Measurements from ENCODE around the gene FGF10.

FGF10 gene

DNA sequence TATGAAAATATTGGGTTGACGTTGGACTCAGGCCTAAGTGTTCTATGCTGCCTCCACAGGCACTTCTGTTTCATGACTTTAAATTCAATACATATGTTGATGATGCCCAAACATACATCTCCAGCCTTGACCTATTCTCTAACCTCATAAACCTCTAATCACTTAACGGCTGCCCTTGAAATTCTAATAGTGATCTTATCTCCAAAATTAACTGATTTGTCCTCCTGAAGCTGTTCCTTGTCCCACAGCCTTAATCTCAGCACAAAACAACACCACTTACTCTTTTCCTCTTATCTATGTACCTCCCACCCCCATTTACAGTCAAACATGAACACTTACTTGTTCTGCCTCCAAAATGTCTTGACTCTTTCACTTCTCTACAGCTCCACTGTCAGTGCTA, 43.3 kb downstream of the FGF10 start:
- FAIRE-seq: no peak

- FAIRE-seq: no peak
These were observed 52.5 kb downstream of the FGF10 start for GRCh38 chr5:44336708-44337107.

- FAIRE-seq: no peak
These were observed 54.6 kb downstream of the FGF10 start for GRCh38 chr5:44334622-44335021.

DNA sequence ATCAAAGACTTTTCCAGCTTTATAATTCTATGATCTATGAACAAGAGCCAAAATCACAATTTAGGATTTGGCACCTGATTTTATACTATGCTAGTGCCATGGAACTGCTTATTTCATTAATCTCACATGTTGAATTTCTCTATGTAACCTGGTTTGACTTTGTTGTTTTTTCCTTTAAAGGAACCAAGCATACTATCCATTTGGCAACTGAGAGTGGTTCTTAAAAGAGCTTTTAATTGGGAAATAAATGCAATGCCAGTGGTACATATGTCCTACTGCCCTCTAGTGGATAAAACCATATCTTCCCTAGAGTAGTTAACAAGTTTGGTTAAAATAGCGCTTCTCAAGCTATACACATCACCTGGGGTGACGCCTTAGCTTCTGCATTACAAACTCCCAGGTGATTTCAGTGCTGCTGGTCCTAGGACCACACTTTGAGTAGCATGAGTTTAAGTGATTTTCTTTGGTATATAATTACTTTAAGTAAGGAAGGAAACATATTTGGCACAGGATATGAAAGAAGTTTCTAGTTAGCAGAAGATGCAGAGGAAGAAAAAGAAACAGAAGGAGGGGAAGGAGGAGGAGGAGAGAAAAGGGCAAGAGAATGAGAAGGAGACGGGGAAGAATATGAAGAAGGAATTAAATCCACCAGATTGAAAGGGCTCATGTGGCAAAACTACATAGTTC, 56.8 kb downstream of the FGF10 start:
- no peak for FAIRE-seq

GRCh38 chr5:44331471-44332050, 57.7 kb downstream of the FGF10 start:
- FAIRE-seq: no peak

DNA sequence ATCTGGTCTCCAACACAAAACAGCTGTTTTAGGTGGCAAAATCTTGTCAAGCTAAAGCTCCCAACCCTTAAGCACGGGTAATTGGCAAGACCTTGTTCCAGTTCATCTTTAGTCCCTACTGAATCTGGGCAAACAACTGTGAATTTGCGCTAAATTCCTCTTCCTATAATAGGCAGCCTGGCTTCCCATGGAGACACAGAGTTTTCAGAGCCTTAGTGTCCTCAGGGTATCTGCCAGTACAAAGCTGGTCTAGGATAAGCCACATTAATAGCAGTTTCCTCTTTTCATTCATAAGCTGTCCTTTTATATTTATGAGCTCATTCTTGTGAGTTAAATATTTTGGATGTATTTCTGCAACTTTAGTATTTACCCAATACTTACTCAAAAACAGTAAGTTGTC, 59.5 kb downstream of the FGF10 start:
- FAIRE-seq: no peak

DNA sequence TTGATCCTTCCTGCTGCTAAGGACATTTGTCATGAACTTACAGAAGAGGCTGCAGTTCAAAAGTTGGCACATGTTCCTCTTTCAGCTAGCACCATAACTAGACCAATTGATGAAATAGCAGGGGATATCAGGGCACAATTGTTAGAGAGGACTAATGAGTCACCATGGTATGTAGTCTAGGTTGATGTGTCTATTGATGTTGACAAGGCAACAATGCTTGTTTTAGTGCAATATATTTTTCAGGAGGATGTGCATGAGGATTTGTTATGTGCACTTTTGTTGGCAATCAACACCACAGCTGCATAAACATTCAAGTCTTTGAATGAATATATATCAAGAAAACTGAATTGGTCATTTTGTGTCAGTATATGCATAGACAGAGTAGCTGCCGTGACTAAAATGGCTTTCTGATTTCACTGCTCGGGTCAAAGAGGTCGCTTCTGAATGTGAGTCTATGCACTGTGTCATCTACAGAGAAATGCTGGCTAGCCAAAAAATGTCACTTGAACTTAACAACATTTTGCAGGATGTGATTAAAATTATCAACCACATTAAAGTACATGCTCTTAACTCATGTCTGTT, 68.0 kb downstream of the FGF10 start:
- no peak for FAIRE-seq

DNA sequence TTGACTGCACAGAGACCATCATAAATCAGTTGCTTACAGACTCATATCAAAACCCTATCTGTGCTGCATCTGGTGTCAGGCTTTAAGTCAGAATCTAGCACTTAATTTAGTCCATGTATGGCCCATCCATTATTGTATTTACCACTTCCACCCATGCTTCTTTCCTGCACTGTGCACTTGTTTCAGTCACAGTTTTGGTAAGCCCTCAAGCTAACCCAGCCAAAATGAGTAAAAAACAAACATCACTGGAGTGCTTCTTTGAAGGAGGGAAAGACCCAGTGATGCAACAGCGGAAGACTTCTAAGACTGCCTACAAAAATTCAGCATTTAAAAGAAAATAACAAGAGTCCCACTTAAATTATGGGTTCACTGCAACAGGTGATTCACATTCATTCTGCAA, 69.0 kb downstream of the FGF10 start:
- FAIRE-seq: no peak

GRCh38 chr5:44318883-44319282, 70.3 kb downstream of the FGF10 start:
- no peak for FAIRE-seq

DNA sequence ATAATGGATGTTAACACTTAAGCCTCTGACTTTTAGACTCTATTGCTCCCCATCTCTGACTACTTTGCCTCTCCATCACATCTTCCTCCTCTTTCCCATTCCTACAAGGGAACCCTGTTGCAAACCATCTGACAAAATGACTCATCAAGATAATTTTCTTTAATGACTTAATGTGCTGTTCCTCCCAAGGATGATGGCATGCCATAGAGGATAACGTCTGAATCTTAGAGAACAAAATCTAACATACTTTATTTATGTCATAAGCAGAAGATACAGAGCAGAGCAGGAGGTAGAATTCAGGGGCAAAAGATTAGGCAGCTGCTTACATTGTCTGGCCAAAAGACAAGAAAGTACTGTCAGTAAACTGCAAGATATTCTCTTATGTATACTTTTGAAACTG, 76.8 kb downstream of the FGF10 start:
- FAIRE-seq: no peak

DNA sequence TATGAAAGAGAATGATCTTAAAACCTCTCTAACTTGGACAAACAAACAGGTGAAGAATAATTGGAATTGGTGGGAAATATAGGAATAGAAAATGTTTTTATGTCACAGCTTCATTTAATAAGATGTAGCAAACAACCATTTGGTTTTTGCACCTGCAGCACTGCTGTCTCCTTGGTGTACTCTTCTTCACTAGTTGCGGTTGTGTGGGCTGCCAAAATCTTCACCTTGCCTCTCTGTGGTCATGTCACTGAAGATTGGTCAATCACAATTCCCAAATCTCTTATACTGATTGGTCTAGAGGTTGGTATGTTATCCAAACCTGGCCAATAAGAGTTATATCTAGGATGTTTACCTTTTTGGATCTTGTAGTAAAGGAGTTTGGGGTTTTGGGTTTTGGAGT, 88.7 kb downstream of the FGF10 start:
- FAIRE-seq: no peak

DNA sequence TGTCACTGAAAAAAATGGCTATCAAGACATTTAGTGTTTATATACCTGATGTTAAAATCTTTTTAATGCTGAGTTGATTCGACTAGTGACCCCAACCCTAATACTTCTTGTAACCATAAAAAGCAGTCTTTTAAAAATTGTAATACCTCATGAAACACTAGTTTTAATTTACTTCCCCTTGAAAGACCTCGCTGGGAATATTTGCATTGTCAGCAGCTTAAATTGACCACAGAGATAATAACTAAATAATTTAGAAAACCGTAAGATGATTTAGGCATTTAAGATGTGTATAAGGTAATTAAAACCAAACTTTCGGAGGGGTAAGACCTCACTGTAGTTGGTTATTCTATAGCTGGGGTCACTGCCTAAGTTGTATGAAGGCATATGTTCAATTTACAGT, 89.8 kb downstream of the FGF10 start:
- FAIRE-seq: no peak

GRCh38 chr5:44294516-44294915, 94.7 kb downstream of the FGF10 start:
- no peak for FAIRE-seq

DNA sequence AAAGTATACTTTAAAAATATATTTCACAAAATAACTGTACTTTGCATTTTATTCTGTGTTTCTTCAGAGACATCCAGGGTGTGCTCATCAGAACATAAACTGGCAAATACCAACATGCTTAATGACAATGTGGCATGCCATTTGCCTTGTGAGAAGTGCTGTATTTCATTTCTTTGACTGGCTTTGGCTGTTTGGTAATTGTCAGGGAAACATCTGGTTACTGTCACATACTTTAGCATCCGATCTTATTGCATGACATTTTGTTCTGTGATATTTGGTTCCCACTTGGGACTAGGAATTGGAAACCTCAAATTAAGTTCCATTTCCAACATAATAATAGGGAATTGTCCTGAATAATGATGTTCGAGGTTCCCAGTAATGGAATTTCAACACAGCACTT, 96.5 kb downstream of the FGF10 start:
- FAIRE-seq: no peak

GRCh38 chr5:44278469-44278868, 110.8 kb downstream of the FGF10 start:
- no peak for FAIRE-seq

DNA sequence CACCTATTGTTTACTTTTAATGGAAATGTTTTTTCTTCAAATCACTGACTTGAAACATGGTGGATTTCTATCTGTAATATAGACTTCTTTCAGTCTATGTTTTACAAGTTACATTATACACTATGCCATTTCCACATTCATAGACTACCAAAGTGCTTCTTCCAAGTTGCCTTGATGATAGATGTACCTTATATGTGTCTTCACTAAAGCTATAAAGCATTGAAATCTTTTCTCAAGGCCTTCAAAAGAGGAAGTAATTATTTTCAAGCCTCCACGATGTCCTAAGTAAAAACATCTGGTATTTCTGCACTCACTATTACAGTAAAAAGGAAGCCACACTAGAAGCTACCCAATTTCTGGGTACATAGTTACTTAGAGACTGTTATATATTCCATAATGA, 113.3 kb downstream of the FGF10 start:
- no peak for FAIRE-seq

- no peak for FAIRE-seq
These were observed 113.9 kb downstream of the FGF10 start for GRCh38 chr5:44275329-44275728.

DNA sequence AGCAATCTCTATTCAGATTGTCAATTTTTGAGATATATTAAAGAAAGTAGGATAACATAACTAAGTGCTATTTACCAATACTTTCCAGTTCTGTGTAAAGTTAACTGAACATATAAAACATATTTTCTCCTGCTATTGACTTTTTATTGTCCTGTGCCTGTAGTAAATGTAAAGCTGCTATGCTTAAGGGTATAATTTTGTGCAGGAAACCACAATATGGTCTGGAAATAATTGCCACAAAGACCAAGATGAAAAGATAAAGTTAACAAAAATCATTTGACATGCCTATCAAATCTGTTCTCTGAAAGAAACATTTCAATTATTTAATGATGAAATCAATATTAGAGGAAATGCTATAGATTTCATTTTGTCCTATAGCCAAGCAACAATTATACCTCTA, 121.3 kb downstream of the FGF10 start:
- FAIRE-seq: no peak

GRCh38 chr5:44266882-44267576, 122.2 kb downstream of the FGF10 start:
- no peak for FAIRE-seq

DNA sequence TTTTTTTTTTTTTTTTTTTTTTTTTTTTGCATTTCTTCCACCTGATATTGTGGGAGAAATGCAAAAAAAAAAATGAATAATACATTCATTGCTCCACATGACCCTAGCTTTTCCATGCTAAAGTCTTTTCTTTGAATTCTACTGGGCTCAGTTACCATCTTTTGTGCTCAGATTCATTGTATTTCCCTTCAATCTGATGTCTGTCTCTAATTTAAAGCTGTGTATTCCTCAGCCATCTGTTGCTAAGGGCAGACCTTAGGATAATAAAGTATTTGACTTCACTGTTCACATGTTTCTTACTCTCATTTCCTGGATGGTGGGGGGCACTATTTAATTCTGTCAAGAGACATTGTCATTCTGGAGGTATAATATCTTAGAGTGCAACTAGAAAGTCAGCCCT, 123.5 kb downstream of the FGF10 start:
- FAIRE-seq: no peak

DNA sequence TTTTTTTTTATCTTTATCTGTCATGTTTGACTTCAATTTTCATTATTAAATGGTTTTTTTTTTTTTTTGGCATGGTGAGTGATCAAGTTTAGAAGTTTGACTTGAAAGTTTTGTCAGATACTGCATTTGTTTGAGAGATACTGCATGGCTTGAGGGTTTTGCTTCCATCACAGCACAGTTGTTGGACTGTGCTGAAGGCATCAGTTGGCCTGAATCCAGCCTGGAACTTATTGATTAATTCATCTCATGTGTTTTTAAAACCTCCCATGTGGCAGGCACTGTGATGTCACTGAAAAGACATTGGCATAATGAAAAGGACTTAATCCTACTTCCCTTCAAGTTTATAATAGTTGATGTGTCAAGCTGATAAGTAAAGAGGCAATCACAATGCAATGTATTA, 128.4 kb downstream of the FGF10 start:
- FAIRE-seq: no peak

DNA sequence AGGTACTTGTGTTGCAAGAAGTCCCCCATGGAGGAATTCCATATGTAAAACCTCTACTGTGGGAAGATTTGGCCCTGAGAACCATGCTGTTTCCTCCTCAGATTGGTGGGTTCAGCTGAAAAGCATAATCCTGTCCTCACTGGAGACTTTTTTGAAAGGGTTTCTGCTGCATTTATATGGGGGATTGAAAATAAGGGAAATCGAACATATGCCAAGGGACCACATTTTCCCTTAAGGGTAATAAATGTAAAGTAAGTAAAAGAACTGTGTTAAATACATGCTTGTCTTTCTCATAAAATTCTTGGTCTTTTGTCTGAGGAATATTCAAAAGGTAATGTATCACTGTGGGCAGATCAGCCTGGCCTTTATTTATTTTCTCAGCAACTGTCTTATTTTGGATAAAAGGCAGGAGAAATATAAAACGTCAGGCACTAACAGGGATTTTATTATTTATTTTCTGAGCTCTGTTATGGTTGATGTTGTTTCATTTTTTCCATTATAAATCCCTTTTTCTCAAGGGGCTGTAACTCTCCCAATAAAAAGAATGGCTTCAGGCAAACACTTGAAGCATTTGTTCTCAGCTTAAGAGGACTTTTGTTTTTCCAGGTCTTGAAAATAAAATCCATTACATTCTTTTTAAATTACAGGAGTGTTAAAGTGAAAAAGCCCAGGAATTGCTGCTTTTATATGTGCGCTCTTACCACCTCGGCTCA, 131.4 kb downstream of the FGF10 start:
- FAIRE-seq: no peak

GRCh38 chr5:44257221-44257620, 132.0 kb downstream of the FGF10 start:
- no peak for FAIRE-seq
